NCI-H2029 treated with DMSO at 0.1 percent for 48 hours (cell line): ENCODE data around the gene NRG2.
A peak's percentile ranks its signal among the peaks of the same experiment; 100 is the strongest.

Experiments
- DNase-seq: peaks from one replicate; lab custom pipeline; 2025; lab: John Stamatoyannopoulos, UW

NRG2 gene

GRCh38 chr5:139855946-139856540 is 187.1 kb downstream of the NRG2 start:
- DNase-seq = no peak

- no peak for DNase-seq
Observed at GRCh38 chr5:139855451-139855850, 187.6 kb downstream of the NRG2 start.

GRCh38 chr5:139854953-139855352 is 188.1 kb downstream of the NRG2 start:
- no peak for DNase-seq

DNA sequence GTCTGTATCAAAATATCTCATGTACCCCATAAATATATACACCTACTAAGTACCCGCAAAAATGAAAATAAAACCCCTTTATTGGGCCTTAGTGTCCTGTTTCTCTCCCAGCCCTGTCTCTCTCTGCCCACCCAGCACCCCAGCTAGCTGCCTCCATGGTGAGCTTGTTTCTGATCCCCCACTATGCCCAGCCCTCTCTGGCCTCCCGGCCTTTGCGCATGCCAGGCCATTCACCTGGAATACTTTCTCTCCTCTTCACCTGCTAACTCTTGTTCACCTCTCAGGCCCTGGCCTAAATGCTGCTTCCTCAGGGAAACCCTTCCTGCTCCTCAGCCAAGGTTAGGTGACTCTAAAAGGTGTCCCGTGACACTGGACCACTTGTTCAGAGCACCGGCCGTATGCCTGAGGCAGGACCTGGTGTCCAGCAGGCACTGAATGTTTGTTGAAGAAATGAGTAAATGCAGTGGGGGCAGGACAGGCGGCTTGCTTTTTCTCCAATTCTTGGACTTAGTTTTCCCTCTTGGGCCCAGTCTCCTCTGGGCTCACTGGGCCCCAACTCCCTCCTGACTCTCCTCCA is 189.0 kb downstream of the NRG2 start:
- no peak for DNase-seq

- no peak for DNase-seq
Observed at GRCh38 chr5:139852696-139853095, 190.4 kb downstream of the NRG2 start.

GRCh38 chr5:139851558-139851957 is 191.5 kb downstream of the NRG2 start:
- no peak for DNase-seq

- no peak for DNase-seq
Observed at GRCh38 chr5:139850423-139851016, 192.6 kb downstream of the NRG2 start.

DNA sequence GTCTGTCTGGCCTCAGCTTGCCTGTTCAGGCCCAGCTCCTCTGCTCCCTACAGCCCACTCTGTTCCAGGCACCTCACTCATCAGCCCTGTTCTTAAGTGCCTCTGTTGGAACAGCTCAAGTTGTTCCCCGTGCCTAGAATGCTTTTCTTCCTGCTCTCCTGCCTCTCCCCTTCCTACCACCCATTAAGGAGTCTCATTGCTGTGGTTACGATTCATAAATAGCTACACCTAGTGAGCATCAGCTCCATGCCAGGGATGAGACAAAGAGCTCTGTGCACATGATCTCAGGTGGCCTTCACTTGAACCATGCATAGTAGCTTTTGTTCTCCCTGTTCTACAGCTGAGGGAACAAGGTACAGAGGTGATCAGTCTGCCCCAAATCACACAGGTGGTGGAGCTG is 193.2 kb downstream of the NRG2 start:
- DNase-seq = peak; percentile 83

GRCh38 chr5:139849501-139849900 is 193.6 kb downstream of the NRG2 start:
- DNase-seq = no peak

DNA sequence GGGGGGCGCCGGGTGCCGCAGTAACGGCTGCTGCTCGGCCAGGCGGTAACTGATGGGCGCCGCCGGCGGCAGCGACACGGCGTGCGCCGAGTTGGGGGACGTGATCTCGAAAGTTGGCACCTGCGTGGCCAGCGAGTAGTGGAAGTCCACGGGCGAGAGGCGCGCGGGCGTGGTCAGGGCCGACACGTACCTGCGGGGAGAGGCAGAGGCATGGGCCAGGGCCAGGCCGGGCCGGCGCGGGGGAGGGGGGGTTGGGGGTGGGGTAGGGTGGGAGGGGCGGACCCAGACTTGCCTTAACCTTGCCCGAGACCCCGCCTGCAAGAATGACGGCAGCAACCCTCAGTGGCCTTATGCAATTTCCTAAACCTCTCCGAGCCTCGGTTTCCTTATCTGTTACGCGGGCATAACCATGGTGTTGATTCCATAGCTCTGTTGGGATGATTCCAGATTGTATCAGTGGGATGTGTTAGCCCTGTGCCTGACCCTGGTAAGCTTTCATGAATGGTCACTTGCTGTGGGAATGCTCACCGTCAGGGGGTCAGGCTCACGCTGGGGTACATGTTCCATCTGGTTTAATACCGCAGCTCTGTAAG is 194.5 kb downstream of the NRG2 start:
- DNase-seq = no peak

GRCh38 chr5:139847790-139848507 is 195.2 kb downstream of the NRG2 start:
- DNase-seq = no peak

GRCh38 chr5:139847091-139847490 is 196.0 kb downstream of the NRG2 start:
- DNase-seq = no peak

GRCh38 chr5:139845846-139846681 is 197.0 kb downstream of the NRG2 start:
- DNase-seq = no peak

GRCh38 chr5:139844472-139845145 is 198.5 kb downstream of the NRG2 start:
- DNase-seq = peak; percentile 6

DNA sequence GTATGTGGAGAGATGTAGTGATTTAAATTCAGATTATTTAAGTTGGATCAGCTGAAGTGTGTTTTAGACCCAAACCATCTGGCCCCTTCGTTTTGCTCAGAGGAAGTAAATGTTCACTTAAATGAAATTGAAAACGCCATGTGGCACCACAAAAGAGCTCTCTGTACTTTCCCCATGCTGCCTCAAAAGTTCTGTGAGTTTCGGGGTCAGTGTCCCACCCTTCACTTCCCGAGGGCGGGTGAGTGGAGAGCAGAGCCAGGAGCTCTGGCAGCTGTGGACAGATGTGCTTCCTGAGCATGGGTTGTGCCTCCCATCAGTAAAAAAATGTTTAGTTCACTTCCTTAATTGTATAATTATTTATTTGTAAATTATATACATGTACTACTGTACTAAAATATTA is 199.1 kb downstream of the NRG2 start:
- no peak for DNase-seq

- no peak for DNase-seq
Observed at GRCh38 chr5:139842321-139842720, 200.8 kb downstream of the NRG2 start.

GRCh38 chr5:139841549-139841948 is 201.6 kb downstream of the NRG2 start:
- no peak for DNase-seq

DNA sequence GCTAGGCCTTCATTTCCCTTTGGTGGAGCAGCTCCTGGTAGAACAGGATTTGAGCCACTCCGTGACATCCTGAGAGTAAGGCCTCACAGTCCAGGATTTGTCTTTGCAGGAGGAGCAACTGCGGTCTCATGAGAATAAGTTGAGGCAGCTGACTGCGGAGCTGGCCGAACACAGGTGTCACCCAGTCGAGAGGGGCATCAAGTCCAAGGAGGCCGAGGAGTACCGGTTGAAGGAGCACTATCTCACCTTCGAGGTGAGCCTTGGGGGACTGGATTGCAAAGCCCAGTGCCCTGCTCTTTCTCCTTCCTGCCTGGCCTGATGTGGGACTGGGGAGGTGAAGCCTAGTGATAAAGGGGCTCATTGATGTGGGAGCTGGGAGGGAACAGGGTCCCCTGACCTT is 203.2 kb downstream of the NRG2 start:
- no peak for DNase-seq

DNA sequence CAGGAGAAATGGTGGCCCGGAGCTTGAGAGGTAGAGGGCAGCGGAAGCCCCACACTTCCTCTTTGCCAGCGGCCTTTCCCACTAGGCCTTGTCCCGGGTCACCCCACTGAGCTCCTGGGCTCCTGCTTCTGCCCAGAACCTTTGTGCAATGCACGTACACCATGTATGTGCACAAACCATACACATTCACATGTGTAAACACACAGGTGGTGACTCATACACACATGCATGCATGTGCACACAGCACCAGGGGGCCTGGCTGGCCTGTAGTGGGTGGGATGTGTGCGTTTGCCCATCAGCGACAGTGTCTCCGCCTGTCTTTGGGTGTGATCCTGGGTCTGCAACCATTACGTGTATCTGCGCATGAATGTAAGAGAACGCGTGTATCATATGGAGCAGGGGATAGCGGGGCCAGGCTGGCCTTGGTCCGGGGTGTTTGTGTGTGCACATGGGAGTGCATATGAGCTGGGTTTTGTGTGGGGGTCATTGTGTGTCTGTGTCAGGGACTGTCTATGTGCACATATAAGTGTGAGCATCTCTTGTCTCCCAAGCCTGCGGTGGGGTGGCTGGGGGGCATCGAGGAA is 203.8 kb downstream of the NRG2 start:
- DNase-seq = no peak

- no peak for DNase-seq
Observed at GRCh38 chr5:139838381-139839197, 204.5 kb downstream of the NRG2 start.
